NCI-H146 treated with DMSO at 0.1 percent for 48 hours (cell line): Measurements from ENCODE around the gene CFAP68.

Experiments used
- DNase-seq: peaks from one replicate; lab custom pipeline; 2025; ENCODE audit not compliant: unreplicated experiment; lab: John Stamatoyannopoulos, UW

CFAP68 gene, protein sequence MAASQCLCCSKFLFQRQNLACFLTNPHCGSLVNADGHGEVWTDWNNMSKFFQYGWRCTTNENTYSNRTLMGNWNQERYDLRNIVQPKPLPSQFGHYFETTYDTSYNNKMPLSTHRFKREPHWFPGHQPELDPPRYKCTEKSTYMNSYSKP

DNA sequence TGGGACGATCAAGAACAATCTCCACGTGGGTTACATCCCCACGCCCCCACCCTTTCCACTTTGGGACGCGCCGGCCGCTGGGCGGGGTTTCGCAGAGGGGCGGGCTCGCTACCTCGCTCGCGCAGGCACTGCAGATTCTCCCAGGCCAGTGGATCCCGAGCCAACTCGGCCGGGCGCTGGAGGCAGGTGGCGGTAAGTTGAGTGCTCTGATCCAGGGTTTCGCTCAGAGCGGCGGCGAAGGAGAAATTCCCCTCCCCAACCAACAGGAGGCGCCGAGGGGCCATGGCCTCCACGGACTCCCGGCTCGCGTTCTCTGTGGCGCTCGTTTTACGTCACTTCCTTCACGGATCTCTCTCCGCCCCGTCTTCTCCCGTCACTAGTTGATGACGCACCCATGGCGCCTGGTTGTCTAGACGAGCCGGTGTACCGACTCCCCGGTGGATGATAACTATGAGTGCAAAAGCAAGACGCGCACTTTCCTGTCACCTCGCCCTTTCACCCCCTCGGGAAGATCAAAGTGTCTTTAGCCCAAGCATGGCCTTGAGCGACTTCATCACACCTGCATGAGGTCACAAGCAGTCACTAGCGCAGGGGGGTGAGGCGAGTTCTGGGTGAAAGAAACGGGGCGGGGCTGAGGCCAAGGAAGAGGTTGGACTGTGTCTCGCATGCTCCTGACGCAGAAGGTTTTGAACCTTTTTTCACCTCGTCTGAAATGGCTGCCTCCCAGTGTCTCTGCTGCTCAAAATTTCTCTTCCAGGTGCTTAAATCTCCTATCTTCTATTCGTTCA is at the start of gene CFAP68, which contains the start of gene FDXACB1:
Gene CFAP68 (plus strand): TSS at position 693 of the 788 bp plus-strand sequence. CDS start 20 bp downstream, at position 713.
Gene FDXACB1 (minus strand): TSS at position 317 of the 788 bp plus-strand sequence. CDS start 33 bp downstream, at position 284.
- peak; percentile 97 for DNase-seq

DNA sequence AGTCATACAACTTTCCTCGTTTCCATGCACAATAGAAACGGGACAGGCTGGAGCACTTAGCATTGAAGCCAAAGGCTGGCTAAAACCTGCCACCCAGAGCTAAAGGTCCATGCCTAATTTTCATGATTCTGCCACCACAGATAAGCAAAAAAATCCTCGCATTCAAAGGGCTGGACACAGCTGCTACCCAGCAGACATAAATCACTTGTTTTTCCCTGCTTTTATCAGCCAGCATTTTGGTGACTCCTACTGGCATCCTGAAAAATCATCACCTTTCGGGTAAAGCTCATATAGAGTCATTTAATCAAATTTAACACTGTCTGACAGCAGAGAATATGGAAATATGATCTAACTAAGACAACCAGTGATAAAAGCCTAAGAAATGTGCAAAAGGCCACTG is 45.8 kb upstream of the CFAP68 start:
- no peak for DNase-seq

GRCh38 chr11:111834432-111835163 is 44.7 kb upstream of the CFAP68 start:
- no peak for DNase-seq

GRCh38 chr11:111835665-111836064 is 43.7 kb upstream of the CFAP68 start:
- DNase-seq = no peak

- no peak for DNase-seq
Observed at GRCh38 chr11:111836162-111836561, 43.2 kb upstream of the CFAP68 start.

DNA sequence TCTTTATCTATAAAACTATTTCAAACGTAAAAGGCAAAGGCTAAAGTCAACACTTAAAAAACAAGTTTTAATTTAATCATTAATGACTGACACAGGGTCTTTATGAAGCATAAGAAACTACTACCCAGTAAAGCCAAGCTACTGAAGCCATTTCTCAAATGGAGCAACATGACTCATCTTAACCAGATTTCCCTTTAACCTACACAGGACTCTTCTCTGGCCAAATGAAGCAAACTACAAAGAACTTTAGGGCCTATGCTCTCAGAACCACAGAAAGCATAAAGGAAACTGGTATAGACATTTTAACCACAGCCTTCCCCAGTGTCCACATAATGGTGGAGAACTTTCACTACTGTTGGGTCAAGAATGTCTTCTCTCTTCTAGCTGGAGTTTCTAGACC is 42.6 kb upstream of the CFAP68 start:
- DNase-seq = no peak

DNA sequence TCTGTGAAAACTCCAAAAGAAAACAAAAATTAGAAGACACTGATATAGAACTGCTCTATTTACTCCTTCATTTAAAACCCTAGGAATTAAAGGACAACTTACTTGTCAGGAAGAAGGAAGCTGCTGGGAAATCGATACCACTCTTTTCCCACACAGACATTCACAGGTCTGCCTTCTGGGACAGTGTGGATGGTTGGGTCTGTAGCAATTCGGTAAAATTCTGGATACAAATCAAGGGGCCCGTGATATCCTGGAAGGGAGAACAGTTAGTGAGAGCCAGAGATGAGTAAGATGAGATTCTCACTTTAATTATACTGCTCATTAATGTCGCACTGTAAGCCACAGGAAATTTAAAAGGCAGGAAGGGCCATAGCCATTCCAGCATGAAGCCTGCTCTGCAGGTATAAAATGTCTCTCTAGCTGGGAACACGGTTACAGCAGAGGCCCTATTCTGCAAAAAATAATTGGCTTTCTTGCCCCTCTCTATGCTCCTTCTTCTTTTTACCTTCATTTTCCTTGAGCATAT is 41.9 kb upstream of the CFAP68 start:
- no peak for DNase-seq

DNA sequence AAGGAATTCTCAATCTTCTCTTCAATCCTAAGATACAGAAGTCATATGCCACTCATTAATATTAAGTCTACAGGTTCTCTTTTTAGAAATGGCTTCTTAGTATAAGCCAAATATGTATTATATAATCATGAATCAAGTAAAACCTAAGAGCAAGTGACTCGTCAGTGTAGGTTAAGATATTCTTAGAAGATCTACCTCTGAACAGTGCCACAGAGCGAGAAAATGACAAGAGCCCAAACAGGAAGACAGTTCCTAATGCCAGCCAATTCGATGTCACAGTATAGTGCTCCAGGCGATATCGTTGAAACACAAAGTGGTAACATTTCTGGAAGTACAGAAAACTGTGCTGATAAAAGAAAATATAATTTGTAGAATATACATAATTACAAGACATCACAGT is 41.3 kb upstream of the CFAP68 start:
- DNase-seq = no peak

GRCh38 chr11:111840143-111840542 is 39.2 kb upstream of the CFAP68 start:
- no peak for DNase-seq

- peak; percentile 52 for DNase-seq
Observed at GRCh38 chr11:111841370-111842053, 37.8 kb upstream of the CFAP68 start.

DNA sequence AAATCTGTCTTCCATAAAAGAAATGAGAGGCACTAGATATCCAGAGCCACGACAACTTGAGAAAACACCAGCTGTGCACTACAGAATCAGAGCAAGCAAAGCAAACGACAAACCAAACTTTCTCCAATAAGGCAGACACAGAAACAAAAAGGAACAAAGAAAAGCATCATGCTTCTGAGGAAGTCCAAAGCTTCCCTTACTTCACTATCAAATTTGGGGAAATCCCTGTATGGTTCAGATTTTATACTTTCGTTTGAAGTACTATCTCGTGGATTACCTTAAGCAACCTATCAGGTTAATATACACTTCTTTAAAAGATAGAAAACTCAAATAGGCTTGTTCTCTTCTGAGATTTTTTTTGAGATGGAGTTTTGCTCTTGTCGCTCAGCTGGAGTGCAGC is 35.7 kb upstream of the CFAP68 start:
- no peak for DNase-seq

- DNase-seq = no peak
Observed at GRCh38 chr11:111845276-111846028, 33.9 kb upstream of the CFAP68 start.

- DNase-seq = no peak
Observed at GRCh38 chr11:111846063-111846462, 33.3 kb upstream of the CFAP68 start.

- DNase-seq = no peak
Observed at GRCh38 chr11:111846636-111847035, 32.7 kb upstream of the CFAP68 start.

DNA sequence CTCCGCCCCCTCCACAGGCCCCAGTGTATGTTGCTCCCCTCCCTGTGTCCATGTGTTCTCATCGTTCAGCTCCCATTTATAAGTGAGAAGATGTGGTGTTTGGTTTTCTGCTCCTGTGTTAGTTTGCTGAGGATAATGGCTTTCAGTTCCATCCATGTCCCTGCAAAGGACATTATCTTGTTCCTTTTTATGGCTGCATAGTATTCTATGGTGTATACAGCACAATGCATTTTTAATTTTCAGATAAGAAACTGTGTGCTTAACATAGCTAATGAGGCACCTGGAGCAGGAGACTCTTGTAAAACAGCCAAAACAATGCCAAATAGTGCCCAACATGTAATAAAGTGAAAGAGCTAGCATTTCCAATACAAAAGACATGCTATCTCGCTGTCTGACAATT is 29.7 kb upstream of the CFAP68 start:
- DNase-seq = no peak

DNA sequence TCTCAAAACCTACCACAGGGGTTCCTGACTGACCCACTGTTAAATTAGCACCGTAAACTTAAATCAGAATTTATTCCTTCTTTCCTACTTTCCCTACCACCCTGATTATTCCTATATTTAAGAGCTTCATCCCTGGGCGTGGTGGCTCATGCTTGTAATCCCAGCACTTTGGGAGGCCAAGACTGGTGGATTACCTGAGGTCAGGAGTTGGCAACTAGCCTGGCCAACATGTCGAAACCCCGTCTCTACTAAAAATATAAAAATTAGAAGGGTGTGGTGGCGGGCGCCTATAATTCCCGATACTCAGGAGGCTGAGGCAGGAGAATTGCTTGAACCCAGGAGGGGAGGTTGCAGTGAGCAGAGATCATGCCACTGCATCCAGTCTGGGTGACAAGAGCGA is 28.3 kb upstream of the CFAP68 start:
- no peak for DNase-seq

DNA sequence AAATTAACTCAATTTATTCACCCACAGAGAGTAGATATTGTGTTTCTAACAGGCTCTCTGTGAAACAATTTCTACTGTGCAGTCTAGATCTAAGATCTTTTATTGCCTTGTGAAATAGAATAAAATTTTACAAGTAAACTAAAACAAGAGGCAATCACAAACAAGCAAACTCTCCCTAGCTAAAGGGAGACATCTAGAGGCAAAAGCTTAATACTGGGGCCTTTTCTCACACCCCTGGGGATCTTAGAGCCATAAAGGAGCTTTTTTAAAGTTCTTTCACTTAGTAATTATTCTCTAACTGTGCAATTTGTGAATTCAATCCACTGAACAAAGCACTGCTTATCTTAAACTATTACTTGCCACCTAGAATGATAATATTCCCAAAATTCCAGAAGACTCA is 27.7 kb upstream of the CFAP68 start:
- no peak for DNase-seq

GRCh38 chr11:111852103-111852502 is 27.2 kb upstream of the CFAP68 start:
- no peak for DNase-seq

DNA sequence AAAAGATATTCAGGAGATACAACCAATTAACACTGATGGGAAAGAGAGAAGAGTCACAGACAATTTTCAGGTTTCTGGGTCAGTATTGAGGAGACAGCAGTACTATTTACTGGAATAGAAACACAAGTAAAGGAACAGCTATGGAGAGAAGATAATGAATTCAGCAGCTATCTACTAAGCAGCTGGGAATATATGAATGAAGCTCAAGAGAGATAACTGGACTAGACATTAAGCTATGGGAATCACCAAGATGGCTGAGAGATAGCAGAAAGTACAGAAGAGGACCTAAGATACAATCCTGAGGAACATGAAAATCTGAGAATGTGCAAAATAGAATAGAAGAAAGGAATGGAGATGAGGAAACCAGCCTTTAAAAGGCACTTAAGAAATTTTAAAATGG is 23.8 kb upstream of the CFAP68 start:
- DNase-seq = no peak

DNA sequence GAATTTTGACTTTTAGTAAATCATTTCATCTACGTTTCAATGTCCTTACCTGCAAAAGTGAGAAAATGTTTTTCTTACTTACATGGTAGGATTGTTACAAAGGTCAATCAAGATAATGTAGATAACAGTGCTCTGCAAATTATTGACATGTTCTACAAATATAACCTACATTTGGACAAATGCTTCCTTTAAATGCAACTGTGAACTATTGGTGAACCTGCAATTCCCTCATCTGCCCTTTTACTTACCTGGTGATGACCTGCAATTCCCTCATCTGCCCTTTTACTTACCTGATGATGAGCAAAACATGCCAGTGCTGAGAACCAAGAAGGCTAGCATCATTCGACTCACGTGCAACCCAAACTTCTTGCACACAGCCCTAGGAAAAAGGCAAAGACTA is 19.1 kb upstream of the CFAP68 start:
- no peak for DNase-seq
